Lower lobe of right lung (tissue), 2 donors: ENCODE measurements around the gene CENPO. TPM values are rescaled to one million over a fixed set of nuclear protein-coding genes. Genes with fewer than 3 reads are reported as not detected.

Experiments used
- ATAC-seq, 2 donors: fragments of 200-7000 bp; cut with Tn5 transposase; one replicate each; pipeline ENCODE4 v1.9.1; 2020 to 2022; ENCODE audit warnings: mild to moderate bottlenecking in 2 of 2, moderate library complexity in 2 of 2
- DNase-seq: peaks from one replicate; pipeline ENCODE4 v3.0.0-alpha.2; 2020
- H3K27ac ChIP-seq: fragments of 200-600 bp; one replicate; pipeline ENCODE4 v1.8.0; 2022
- H3K27me3 ChIP-seq: fragments of 200-600 bp; one replicate; pipeline ENCODE4 v1.8.0; 2022; ENCODE audit warnings: low read depth
- H3K36me3 ChIP-seq: fragments of 200-600 bp; one replicate; pipeline ENCODE4 v1.8.0; 2022; ENCODE audit warnings: mild to moderate bottlenecking
- H3K4me1 ChIP-seq: fragments of 200-600 bp; one replicate; pipeline ENCODE4 v1.8.0; 2022
- H3K4me3 ChIP-seq: fragments of 200-600 bp; one replicate; pipeline ENCODE4 v1.8.0; 2022; ENCODE audit warnings: mild to moderate bottlenecking
- H3K9me3 ChIP-seq: fragments of 200-600 bp; one replicate; pipeline ENCODE4 v1.8.0; 2022
- CTCF ChIP-seq: fragments of 200-600 bp; IDR thresholded peaks from one replicate; pipeline ENCODE4 v1.8.0; 2022; ENCODE audit warnings: antibody characterized with exemption, mild to moderate bottlenecking
- intact Hi-C: fragments of 100-400 bp; cut with DNase I; formaldehyde crosslinking; loops from one replicate; pipeline ENCODE4 v1.11.0; 2022
- total RNA-seq: library from RNA; stranded (reverse); fragmentation: NEBNext Ultra II Directional; extraction: Animal tissue kit (Norgen Biotek cat#: 25700); gene quantifications from one replicate; pipeline ENCODE4 v1.2.1, GENCODE V29; 2021
- donor health status: DM: no; HTN: yes; CAD: no; lungs with severe emphysema.

The CENPO gene
- total RNA-seq, 1 donor from 2014 or later = 5.3 TPM

GRCh38 chr2:24824071-24824588 lies 30.9 kb downstream of the CENPO start:
- DNase-seq = no peak
- H3K4me1 ChIP-seq = peaks cover 11% of the 10 kb centered on the region
- no peaks in the 10 kb centered on the region for H3K27me3 ChIP-seq
- H3K27ac ChIP-seq = no peak overlapping the region
- peaks cover 21% of the 10 kb centered on the region for H3K36me3 ChIP-seq
- H3K4me3 ChIP-seq = no peak overlapping the region
- TF ChIP-seq CTCF = no peak
- no peaks in the 10 kb centered on the region for H3K9me3 ChIP-seq
- ATAC-seq = no peak
- intact Hi-C loops = no loop called here

GRCh38 chr2:24824966-24825882 lies 32.0 kb downstream of the CENPO start:
- no peaks in the 10 kb centered on the region for H3K27me3 ChIP-seq
- no peak overlapping the region for H3K4me3 ChIP-seq
- H3K36me3 ChIP-seq = peaks cover 15% of the 10 kb centered on the region
- ATAC-seq (no peak), DNase-seq (no peak)
- peak; percentile 48 for TF ChIP-seq CTCF
- peaks cover 11% of the 10 kb centered on the region for H3K4me1 ChIP-seq
- H3K9me3 ChIP-seq = no peaks in the 10 kb centered on the region
- no peak overlapping the region for H3K27ac ChIP-seq
- intact Hi-C loops = loop anchor here (5.0 kb wide), 1 partner anchor 418 kb away; no protein-coding TSS in a partner anchor

GRCh38 chr2:24825883-24826772 lies 32.9 kb downstream of the CENPO start:
- Histone ChIP-seq H3K4me1 (peaks cover 11% of the 10 kb centered on the region), H3K27me3 (no peaks in the 10 kb centered on the region), H3K9me3 (no peaks in the 10 kb centered on the region), H3K36me3 (peaks cover 11% of the 10 kb centered on the region), H3K4me3 (no peak overlapping the region), H3K27ac (no peak overlapping the region)
- no peak for TF ChIP-seq CTCF
- DNase-seq (no peak), ATAC-seq (no peak)
- intact Hi-C loops = loop anchor here (5.0 kb wide), 1 partner anchor 419 kb away; no protein-coding TSS in a partner anchor

GRCh38 chr2:24826773-24827145 lies 33.5 kb downstream of the CENPO start:
- no peak for ATAC-seq
- H3K36me3 ChIP-seq = peaks cover 11% of the 10 kb centered on the region
- no peaks in the 10 kb centered on the region for H3K9me3 ChIP-seq
- no peak for TF ChIP-seq CTCF
- no peaks in the 10 kb centered on the region for H3K27me3 ChIP-seq
- H3K4me1 ChIP-seq = peaks cover 11% of the 10 kb centered on the region
- H3K4me3 ChIP-seq = no peak overlapping the region
- DNase-seq = no peak
- intact Hi-C loops = loop anchor here (5.0 kb wide), 1 partner anchor 419 kb away; no protein-coding TSS in a partner anchor
- H3K27ac ChIP-seq = no peak overlapping the region
